Fibroblast of peridontal ligament (primary cell): Measurements from ENCODE around the gene OVAAL.
"Not testable (repeated sequence)": the region's sequence is repeated elsewhere in the genome, so short reads cannot be mapped to it uniquely, and the experiment has no call there.

ENCODE experiments used
- DNase-seq: peaks from one replicate; pipeline ENCODE4 v3.0.0-alpha.2; 2010; ENCODE audit errors: extremely low read depth

The OVAAL gene

GRCh38 chr1:180540697-180541594 lies 17.8 kb upstream of the OVAAL start:
- DNase-seq = peak; percentile 31

- DNase-seq = peak; percentile 35
Observed at GRCh38 chr1:180542113-180542837, 16.5 kb upstream of the OVAAL start.

GRCh38 chr1:180542838-180543145 lies 16.0 kb upstream of the OVAAL start:
- no peak for DNase-seq

GRCh38 chr1:180544050-180544449 lies 14.7 kb upstream of the OVAAL start:
- no peak for DNase-seq

- no peak for DNase-seq
Observed at GRCh38 chr1:180545991-180546390, 12.8 kb upstream of the OVAAL start.

- no peak for DNase-seq
Observed at GRCh38 chr1:180548686-180549317, 10.0 kb upstream of the OVAAL start.

GRCh38 chr1:180549770-180550169 lies 9.0 kb upstream of the OVAAL start:
- DNase-seq = not testable (repeated sequence)

GRCh38 chr1:180550241-180550640 lies 8.5 kb upstream of the OVAAL start:
- no peak for DNase-seq

- no peak for DNase-seq
Observed at GRCh38 chr1:180551997-180552396, 6.8 kb upstream of the OVAAL start.

- DNase-seq = not testable (repeated sequence)
Observed at GRCh38 chr1:180553046-180553445, 5.7 kb upstream of the OVAAL start.

- no peak for DNase-seq
Observed at GRCh38 chr1:180555411-180555810, 3.4 kb upstream of the OVAAL start.

GRCh38 chr1:180560200-180560867 lies 1.6 kb downstream of the OVAAL start:
- DNase-seq = no peak

- peak; percentile 57 for DNase-seq
Observed at GRCh38 chr1:180560868-180561600, 2.3 kb downstream of the OVAAL start.

- no peak for DNase-seq
Observed at GRCh38 chr1:180562640-180563025, 3.9 kb downstream of the OVAAL start.

- peak; percentile 71 for DNase-seq
Observed at GRCh38 chr1:180563026-180563827, 4.5 kb downstream of the OVAAL start.

GRCh38 chr1:180565121-180565871 lies 6.5 kb downstream of the OVAAL start:
- no peak for DNase-seq

- no peak for DNase-seq
Observed at GRCh38 chr1:180566026-180566425, 7.3 kb downstream of the OVAAL start.

GRCh38 chr1:180566495-180566894 lies 7.7 kb downstream of the OVAAL start:
- no peak for DNase-seq

GRCh38 chr1:180567654-180568053 lies 8.9 kb downstream of the OVAAL start:
- DNase-seq = no peak

- DNase-seq = no peak
Observed at GRCh38 chr1:180568184-180568583, 9.4 kb downstream of the OVAAL start.
